AML-193 (cell line): Measurements from ENCODE around the gene PGAP1.

Experiments
- DNase-seq, 2 experiments: peaks; one replicate each; lab custom pipeline; 2025; lab: John Stamatoyannopoulos, UW

Gene PGAP1, protein sequence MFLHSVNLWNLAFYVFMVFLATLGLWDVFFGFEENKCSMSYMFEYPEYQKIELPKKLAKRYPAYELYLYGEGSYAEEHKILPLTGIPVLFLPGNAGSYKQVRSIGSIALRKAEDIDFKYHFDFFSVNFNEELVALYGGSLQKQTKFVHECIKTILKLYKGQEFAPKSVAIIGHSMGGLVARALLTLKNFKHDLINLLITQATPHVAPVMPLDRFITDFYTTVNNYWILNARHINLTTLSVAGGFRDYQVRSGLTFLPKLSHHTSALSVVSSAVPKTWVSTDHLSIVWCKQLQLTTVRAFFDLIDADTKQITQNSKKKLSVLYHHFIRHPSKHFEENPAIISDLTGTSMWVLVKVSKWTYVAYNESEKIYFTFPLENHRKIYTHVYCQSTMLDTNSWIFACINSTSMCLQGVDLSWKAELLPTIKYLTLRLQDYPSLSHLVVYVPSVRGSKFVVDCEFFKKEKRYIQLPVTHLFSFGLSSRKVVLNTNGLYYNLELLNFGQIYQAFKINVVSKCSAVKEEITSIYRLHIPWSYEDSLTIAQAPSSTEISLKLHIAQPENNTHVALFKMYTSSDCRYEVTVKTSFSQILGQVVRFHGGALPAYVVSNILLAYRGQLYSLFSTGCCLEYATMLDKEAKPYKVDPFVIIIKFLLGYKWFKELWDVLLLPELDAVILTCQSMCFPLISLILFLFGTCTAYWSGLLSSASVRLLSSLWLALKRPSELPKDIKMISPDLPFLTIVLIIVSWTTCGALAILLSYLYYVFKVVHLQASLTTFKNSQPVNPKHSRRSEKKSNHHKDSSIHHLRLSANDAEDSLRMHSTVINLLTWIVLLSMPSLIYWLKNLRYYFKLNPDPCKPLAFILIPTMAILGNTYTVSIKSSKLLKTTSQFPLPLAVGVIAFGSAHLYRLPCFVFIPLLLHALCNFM

DNA sequence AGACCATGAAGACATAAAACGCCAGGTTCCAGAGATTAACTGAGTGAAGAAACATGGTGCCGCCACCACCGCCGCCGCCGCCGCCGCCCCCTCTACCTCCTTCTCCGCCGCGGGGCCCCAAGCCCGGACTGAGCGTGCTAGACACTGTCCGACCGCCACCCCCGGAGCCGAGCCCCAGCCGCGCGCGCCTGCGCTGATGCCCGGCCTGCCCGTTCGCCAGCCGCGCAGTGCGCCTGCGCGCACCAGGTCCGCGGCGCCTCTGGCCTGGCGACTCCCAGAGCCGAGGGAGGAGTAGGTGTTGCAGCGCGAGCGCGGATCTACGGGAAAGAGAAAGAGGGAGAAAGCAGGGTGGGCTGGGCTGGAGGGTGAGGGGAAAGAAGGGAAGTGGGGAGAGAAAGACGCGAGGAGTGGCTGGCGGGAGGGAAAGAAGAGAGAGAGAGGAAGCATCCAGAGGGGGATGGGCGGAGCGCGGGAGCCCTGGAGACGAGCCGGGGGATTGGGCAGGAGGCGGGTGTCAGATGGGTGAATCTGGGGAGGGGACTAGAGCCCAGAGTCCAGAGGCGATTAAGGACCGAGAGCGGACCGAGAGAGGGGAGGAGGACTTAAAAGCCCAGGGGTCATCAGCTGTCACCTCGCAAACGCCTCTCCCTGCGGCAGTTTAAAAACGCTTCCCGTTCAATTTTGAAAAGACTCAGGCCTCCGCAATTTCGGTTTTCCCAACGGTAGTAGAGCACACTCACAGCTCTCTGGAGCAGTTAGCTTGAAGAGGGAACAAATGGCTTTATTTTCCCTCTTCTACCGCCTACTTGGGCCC lies at the start of gene PGAP1:
Gene PGAP1, minus strand, starts transcription at position 146 of the 814 bp plus-strand sequence. Its CDS starts 91 bp downstream, at position 55.
- DNase-seq: peak; percentile 24 to 54

GRCh38 chr2:196974970-196975369 lies 48.5 kb upstream of the PGAP1 start:
- no peak for DNase-seq

GRCh38 chr2:196971574-196972279 lies 45.2 kb upstream of the PGAP1 start:
- no peak for DNase-seq

DNA sequence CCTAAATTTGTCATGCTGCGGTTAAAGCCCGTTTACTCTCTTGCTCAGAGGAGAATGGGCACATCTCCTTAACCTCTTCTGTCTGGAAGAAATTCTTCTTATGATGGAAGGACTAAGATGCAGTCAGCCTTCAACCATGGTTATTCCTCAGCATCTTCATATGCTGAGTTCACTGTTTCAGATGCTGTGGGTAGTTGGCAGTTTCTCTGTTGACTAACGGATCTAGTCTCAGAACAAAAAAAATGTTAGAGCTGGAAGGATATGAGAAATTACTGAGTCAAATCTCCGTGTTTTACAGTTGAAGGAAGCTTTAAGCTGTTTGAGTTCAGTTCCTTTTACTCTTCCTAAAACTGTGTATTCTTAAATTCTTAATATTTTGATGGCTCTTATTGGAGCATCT lies 43.6 kb upstream of the PGAP1 start:
- DNase-seq: no peak

- DNase-seq: no peak
Observed at GRCh38 chr2:196968516-196968915, 42.0 kb upstream of the PGAP1 start.

DNA sequence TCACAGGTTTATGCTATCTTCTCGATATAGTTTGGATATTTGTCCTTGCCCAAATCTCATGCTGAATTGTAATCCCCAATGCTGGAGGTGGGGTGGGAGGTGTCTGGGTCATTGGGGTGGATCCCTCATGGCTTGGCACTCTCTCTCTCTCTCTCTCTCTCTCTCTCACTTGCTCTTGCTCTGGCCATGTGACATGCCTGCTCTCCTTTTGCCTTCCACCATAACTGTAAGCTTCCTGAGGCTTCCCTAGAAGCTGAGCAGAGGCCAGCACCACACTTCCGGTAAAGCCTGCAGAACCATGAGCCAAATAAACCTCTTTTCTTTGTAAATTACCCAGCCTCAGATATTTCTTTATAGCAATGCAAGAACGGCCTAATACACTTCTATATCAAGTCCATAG lies 41.3 kb upstream of the PGAP1 start:
- no peak for DNase-seq

- no peak for DNase-seq
Observed at GRCh38 chr2:196967116-196967515, 40.6 kb upstream of the PGAP1 start.

GRCh38 chr2:196966061-196966460 lies 39.6 kb upstream of the PGAP1 start:
- DNase-seq: no peak

GRCh38 chr2:196965651-196966050 lies 39.1 kb upstream of the PGAP1 start:
- no peak for DNase-seq

- no peak for DNase-seq
Observed at GRCh38 chr2:196963961-196964360, 37.5 kb upstream of the PGAP1 start.

DNA sequence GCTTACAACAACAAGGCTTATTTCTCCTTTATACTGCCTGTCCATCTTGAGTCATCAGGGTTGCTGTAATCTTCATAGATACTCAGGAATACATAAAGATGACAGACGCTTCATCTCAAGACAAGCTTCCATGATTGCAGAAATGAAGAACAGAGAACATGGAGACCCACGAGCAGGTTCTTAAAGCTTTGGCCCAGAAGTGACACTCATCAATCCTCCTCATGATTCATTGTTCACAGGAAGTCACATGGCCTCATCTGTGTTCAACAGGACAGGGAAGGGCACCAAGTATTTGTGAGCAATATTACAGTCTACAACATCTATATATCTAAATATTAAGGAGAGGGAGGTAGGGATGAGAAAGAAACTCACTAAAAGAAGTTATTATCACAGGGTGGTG lies 36.5 kb upstream of the PGAP1 start:
- DNase-seq: no peak

GRCh38 chr2:196962325-196962724 lies 35.8 kb upstream of the PGAP1 start:
- no peak for DNase-seq

GRCh38 chr2:196961889-196962288 lies 35.4 kb upstream of the PGAP1 start:
- DNase-seq: no peak

DNA sequence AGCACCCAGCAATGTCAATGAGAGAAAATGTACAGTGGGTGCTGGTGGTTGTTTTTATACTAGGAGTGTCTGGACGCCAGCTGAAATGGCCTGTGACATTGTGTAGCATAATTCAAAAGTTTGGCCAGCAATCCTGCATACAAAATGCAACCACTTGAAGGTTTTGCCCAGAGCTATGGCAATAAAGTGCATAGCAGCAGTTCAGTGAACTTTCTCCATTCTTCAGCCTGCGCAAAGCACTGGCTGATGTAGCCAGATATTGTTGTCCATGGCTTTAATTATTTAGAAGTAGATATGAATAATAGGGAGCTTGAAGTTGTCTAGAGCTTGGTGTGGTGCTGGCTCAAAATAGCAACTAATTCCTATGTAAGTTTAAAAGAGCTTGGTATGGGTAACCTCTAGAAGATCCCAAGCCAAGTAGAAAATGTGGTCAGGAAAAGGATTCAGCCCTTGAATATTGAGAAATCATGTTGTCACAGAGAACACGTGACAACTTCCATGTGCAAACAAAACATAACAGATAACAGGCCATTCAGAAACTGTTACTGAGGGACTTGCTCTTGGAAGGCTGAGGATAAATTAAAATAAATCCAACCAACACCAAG lies 33.3 kb upstream of the PGAP1 start:
- no peak for DNase-seq

DNA sequence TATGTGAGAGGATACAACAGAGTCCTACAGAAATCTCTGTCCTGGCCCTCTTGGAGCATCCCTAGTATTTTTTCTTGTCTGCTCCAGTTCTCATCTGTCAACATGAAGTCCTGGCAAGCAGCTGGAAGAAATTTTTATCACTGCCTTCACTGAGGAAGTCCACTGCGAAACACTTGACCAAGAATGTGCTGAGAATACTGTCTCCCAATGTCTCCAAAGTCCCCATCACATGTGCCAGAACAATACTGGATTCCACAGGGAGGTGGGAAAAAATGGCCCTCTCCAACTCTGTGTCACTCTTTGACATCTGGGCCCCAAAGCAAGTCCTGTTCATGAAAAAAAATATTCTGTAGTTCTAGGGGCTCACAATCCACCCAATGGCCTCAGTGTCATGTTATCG lies 32.8 kb upstream of the PGAP1 start:
- no peak for DNase-seq

DNA sequence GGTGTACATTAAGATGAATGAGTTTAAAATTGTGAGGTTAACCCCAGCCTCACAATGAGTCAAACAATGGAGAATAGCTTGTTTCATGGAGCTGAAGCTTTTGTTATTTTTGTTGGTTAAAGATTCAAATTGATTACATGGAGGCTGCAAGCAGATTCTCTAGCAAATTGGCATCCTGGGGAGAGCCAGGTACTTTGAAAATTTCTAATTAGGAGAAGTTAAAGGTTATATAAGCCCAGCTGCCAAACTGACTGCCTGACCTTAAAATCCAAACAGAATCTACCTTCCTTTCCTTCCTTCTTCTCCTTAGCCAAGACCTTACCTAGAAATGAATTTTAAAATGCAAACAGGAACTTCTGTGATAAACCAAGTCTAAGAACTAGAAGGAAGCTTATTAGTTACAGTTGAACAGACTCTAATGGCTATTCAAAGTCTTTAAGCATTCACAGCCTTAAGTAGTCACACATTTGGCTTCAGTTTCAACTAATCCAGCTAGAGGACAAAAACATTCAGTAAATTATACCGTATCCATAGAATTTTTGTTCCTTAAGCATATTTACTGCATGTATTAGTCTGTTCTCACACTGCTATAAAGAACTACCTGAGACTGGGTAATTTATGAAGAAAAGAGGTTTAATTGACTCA lies 31.5 kb upstream of the PGAP1 start:
- DNase-seq: no peak

GRCh38 chr2:196957442-196957841 lies 30.9 kb upstream of the PGAP1 start:
- DNase-seq: no peak

DNA sequence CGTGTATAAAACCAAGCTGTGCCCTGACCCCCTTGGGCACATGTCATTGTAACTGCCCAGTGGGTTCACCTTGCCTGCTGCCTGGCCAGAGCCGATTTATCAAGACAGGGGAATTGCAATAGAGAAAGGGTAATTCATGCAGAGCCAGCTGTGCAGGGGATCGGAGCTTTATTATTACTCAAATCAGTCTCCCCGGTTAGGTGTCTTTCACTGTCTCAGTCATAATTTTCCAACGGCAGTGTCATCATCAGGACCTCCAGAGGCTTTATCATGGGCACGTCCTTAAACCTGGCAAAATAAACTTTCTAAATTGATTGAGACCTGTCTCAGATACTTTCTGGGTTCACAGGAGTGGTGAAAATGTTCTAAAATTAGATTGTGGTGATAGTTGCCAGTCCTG lies 29.6 kb upstream of the PGAP1 start:
- no peak for DNase-seq

- no peak for DNase-seq
Observed at GRCh38 chr2:196955036-196955435, 28.5 kb upstream of the PGAP1 start.

GRCh38 chr2:196954001-196954400 lies 27.5 kb upstream of the PGAP1 start:
- DNase-seq: no peak

DNA sequence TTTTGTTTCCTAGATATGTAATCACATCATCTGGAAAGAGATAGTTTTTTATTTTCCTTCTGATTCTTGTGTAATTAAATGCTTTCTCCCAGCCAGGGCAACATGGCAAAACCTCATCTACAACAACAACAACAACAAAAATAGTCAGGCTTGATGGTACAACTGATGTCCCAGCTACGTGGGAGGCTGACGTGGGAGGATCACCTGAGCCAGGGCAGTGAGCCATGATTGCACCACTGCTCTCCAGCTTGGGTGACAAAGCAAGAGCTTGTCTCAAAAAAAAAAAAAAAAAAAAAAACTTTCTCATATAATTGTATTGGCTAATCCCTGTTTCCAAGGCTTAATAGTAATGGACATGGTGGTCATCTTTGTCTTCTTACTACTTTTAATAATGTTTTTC lies 26.4 kb upstream of the PGAP1 start:
- no peak for DNase-seq
